Brain microvascular endothelial cell (primary cell): Measurements from ENCODE around the gene PCDH15.

ENCODE experiments used
- DNase-seq: peaks from one replicate; pipeline ENCODE4 v3.0.0-alpha.2; 2020
- H3K27ac ChIP-seq: fragments of 250-450 bp; sonication (Bioruptor Pico); 2 replicates; pipeline ENCODE4 v1.5.1; 2020; ENCODE audit warnings: mild to moderate bottlenecking, moderate library complexity
- H3K27me3 ChIP-seq: fragments of 250-450 bp; sonication (Bioruptor Pico); replicated peaks from 2 replicates; pipeline ENCODE4 v1.5.1; 2020; ENCODE audit warnings: mild to moderate bottlenecking
- H3K36me3 ChIP-seq: fragments of 250-450 bp; sonication (Bioruptor Pico); replicated peaks from 2 replicates; pipeline ENCODE4 v1.5.1; 2020; ENCODE audit warnings: mild to moderate bottlenecking
- H3K4me3 ChIP-seq: 2 replicates; pipeline ENCODE4 v1.5.1; 2011; ENCODE audit warnings: low read depth, mild to moderate bottlenecking, control low read depth, low read length, moderate library complexity
- CTCF ChIP-seq: IDR thresholded peaks from 2 replicates; pipeline ENCODE4 v1.5.1; 2011; ENCODE audit warnings: low read depth, mild to moderate bottlenecking, moderate library complexity, low read length, control low read depth, inconsistent platforms; ENCODE audit errors: missing control alignments
- in situ Hi-C: cut with HindIII; loops from 2 replicates; pipeline ENCODE4 v1.10.0; 2017; ENCODE audit warnings: low sequenced_read_pairs, low pct_ligation_motif_present

PCDH15 gene

GRCh38 chr10:54094321-54094720 is 706.7 kb downstream of the PCDH15 start:
- no peak for TF ChIP-seq CTCF

GRCh38 chr10:54091237-54091636 is 709.8 kb downstream of the PCDH15 start:
- no peak for TF ChIP-seq CTCF
- H3K27ac ChIP-seq: no peak overlapping the region
- no peak for DNase-seq
- in situ Hi-C loops: no loop called here
- no peaks in the 10 kb centered on the region for H3K27me3 ChIP-seq
- H3K4me3 ChIP-seq: no peak overlapping the region
- H3K36me3 ChIP-seq: no peaks in the 10 kb centered on the region

More at GRCh38 chr10:54094321-54094720, 706.7 kb downstream of the PCDH15 start:
- H3K27ac ChIP-seq: no peak overlapping the region
- no peaks in the 10 kb centered on the region for H3K27me3 ChIP-seq
- no peak overlapping the region for H3K4me3 ChIP-seq
- H3K36me3 ChIP-seq: no peaks in the 10 kb centered on the region
- DNase-seq: no peak
- in situ Hi-C loops: no loop called here

- H3K36me3 ChIP-seq: no peaks in the 10 kb centered on the region
- no peaks in the 10 kb centered on the region for H3K27me3 ChIP-seq
- in situ Hi-C loops: no loop called here
- DNase-seq: no peak
- no peak overlapping the region for H3K27ac ChIP-seq
- no peak for TF ChIP-seq CTCF
- no peak overlapping the region for H3K4me3 ChIP-seq
Observed at GRCh38 chr10:54081950-54082349, 719.1 kb downstream of the PCDH15 start.

GRCh38 chr10:54067361-54067760 is 733.7 kb downstream of the PCDH15 start:
- Histone ChIP-seq H3K36me3 (no peaks in the 10 kb centered on the region), H3K27me3 (no peaks in the 10 kb centered on the region), H3K4me3 (no peak overlapping the region), H3K27ac (no peak overlapping the region)
- in situ Hi-C loops: no loop called here
- no peak for TF ChIP-seq CTCF
- no peak for DNase-seq

GRCh38 chr10:54066646-54067045 is 734.4 kb downstream of the PCDH15 start:
- H3K4me3 ChIP-seq: no peak overlapping the region
- H3K36me3 ChIP-seq: no peaks in the 10 kb centered on the region
- H3K27me3 ChIP-seq: no peaks in the 10 kb centered on the region
- TF ChIP-seq CTCF: no peak
- DNase-seq: no peak
- H3K27ac ChIP-seq: no peak overlapping the region
- in situ Hi-C loops: no loop called here

GRCh38 chr10:54065106-54065505 is 735.9 kb downstream of the PCDH15 start:
- Histone ChIP-seq H3K27ac (no peak overlapping the region), H3K4me3 (no peak overlapping the region), H3K36me3 (no peaks in the 10 kb centered on the region), H3K27me3 (no peaks in the 10 kb centered on the region)
- in situ Hi-C loops: no loop called here
- TF ChIP-seq CTCF: no peak
- no peak for DNase-seq
